ENCODE data around the gene NEMP1. TPM values are rescaled to one million over a fixed set of nuclear protein-coding genes. Genes with fewer than 3 reads are reported as not detected.

Gene NEMP1
- total RNA-seq, 1 experiment from 2014 or later: 63.2 TPM

DNA sequence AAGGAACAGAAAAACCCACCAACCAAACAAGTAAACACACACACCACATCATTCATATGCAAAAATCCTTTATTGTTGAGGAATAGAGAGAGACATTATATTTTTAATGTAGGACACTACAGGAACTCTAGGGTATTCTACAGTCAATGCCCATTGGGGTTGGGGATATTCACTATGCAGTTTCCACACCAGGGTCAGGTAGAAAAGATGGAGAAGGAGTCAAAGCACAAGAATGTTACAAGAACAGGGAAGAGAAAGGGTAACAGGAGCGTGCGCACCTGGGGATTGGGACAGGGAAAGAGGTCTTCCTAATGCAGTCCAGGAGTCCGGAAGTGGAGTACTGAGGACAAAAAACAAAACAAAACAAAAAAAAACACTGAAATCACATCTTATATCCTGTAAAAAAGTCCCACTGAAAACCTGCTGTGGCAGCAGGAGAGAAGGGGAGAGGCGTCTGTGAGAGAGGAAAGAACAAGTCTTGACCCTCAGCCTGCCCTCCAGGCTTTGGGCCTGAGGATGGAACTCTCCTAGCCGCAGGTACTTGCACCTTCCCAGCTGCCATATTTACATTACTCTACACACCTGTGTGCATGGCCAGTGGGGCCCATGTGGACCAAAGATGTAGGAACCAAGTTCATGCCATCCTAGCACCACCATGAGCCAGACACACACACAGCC, 68.5 kb downstream of the NEMP1 start:
- Mint-ChIP-seq H3K9me3 (ENCODE audit: low read depth, unreplicated experiment) (no peaks in the 10 kb centered on the region), H3K27me3 (ENCODE audit: unreplicated experiment) (peaks cover 57% of the 10 kb centered on the region), H3K4me3 (ENCODE audit: low read depth, unreplicated experiment) (no peak overlapping the region), H3K36me3 (ENCODE audit: insufficient read depth, unreplicated experiment) (peaks cover 15% of the 10 kb centered on the region), H3K4me1 (ENCODE audit: low read depth, unreplicated experiment) (peaks cover 10% of the 10 kb centered on the region), H3K27ac (ENCODE audit: unreplicated experiment) (no peak overlapping the region)
- TF ChIP-seq, protein P1, sequence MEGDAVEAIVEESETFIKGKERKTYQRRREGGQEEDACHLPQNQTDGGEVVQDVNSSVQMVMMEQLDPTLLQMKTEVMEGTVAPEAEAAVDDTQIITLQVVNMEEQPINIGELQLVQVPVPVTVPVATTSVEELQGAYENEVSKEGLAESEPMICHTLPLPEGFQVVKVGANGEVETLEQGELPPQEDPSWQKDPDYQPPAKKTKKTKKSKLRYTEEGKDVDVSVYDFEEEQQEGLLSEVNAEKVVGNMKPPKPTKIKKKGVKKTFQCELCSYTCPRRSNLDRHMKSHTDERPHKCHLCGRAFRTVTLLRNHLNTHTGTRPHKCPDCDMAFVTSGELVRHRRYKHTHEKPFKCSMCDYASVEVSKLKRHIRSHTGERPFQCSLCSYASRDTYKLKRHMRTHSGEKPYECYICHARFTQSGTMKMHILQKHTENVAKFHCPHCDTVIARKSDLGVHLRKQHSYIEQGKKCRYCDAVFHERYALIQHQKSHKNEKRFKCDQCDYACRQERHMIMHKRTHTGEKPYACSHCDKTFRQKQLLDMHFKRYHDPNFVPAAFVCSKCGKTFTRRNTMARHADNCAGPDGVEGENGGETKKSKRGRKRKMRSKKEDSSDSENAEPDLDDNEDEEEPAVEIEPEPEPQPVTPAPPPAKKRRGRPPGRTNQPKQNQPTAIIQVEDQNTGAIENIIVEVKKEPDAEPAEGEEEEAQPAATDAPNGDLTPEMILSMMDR (IDR thresholded peaks at IDR 0.05; ENCODE audit: unreplicated experiment): no peak
- no TSS peak for BruUV-seq (replicated peaks)
- DNase-seq: no peak
- CTCF ChIA-PET: no interaction called here
- intact Hi-C loops (cut with micrococcal nuclease; ENCODE audit: unreplicated experiment): loop anchor here (1.0 to 2.0 kb wide), 2 partner anchors 102 to 173 kb away; no protein-coding TSS in a partner anchor

DNA sequence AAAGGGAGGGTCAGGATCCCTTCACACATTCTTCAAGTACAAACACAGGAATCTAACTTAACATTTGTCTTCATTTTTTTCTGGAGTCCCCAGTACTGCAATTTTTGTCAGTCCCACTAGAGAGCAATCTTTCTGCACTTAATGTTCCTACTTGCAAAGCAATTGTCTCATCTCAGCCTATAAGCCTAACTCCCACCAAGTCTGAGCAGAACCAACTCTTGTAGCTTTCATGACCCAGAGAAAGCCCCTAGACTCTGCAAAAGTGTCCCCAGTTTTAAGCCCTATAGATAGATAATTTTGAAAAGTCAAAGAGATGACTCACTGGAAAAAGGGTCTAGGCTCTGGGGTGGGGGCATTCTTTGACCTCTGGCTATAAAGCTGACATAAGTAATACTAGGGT, 70.4 kb downstream of the NEMP1 start:
- no peaks in the 10 kb centered on the region for H3K9me3 Mint-ChIP-seq (ENCODE audit: low read depth, unreplicated experiment)
- H3K4me1 Mint-ChIP-seq (ENCODE audit: low read depth, unreplicated experiment): peaks cover 14% of the 10 kb centered on the region
- TF ChIP-seq, protein P1 (IDR thresholded peaks at IDR 0.05; ENCODE audit: unreplicated experiment): no peak
- peaks cover 38% of the 10 kb centered on the region for H3K27me3 Mint-ChIP-seq (ENCODE audit: unreplicated experiment)
- no peak overlapping the region for H3K4me3 Mint-ChIP-seq (ENCODE audit: low read depth, unreplicated experiment)
- DNase-seq: peak; percentile 32
- CTCF ChIA-PET: interaction anchor here (0.9 kb wide), 1 partner anchor 104 kb away, joined by 7 read pairs; no protein-coding TSS in a partner anchor
- no TSS peak for BruUV-seq (replicated peaks)
- H3K27ac Mint-ChIP-seq (ENCODE audit: unreplicated experiment): no peak overlapping the region
- peaks cover 15% of the 10 kb centered on the region for H3K36me3 Mint-ChIP-seq (ENCODE audit: insufficient read depth, unreplicated experiment)
- intact Hi-C loops (cut with micrococcal nuclease; ENCODE audit: unreplicated experiment): loop anchor here (1.0 to 2.0 kb wide), 2 partner anchors 54 to 175 kb away; no protein-coding TSS in a partner anchor

DNA sequence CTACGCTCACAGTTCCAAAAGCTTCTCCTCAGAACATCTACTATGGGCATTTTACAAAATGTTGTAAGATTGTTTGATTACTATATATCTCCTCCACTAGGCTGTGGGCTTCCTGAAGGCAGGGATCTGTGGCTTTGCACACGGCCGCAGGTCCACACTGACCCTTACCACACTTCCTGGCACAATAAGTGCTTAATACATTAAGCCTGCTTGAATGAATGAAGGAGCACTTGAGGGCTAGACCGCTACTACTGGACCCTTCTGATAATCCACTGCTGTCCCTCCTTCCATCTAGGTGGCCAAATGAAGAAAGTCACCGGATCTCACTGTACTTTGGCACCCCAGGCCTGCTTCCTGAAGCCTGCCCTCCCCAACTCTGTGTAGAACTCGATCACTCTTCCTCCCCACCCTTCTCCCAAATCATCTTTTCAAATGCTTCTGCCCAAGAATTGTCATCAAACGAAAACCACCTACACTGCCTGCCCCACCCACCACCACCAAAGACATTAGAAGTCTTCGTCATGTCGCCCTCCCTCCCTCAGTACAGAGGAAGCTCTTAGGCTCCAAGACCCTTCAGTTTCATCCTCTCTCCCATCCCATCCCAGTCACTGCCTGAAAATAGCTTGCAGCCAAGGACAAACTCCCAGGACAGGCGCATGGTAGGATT, 71.6 kb downstream of the NEMP1 start:
- H3K36me3 Mint-ChIP-seq (ENCODE audit: insufficient read depth, unreplicated experiment): peaks cover 15% of the 10 kb centered on the region
- CTCF ChIA-PET: interaction anchor here (0.6 kb wide), 1 partner anchor 105 kb away, joined by 3 read pairs; no protein-coding TSS in a partner anchor
- no peak for DNase-seq
- peak overlapping the region; percentile 69 for H3K27ac Mint-ChIP-seq (ENCODE audit: unreplicated experiment)
- H3K4me1 Mint-ChIP-seq (ENCODE audit: low read depth, unreplicated experiment): peaks cover 14% of the 10 kb centered on the region
- H3K9me3 Mint-ChIP-seq (ENCODE audit: low read depth, unreplicated experiment): no peaks in the 10 kb centered on the region
- H3K27me3 Mint-ChIP-seq (ENCODE audit: unreplicated experiment): peaks cover 25% of the 10 kb centered on the region
- peak overlapping the region; percentile 93 for H3K4me3 Mint-ChIP-seq (ENCODE audit: low read depth, unreplicated experiment)
- TF ChIP-seq, protein P1 (IDR thresholded peaks at IDR 0.05; ENCODE audit: unreplicated experiment): peak; percentile 2
- no TSS peak for BruUV-seq (replicated peaks)
- intact Hi-C loops (cut with micrococcal nuclease; ENCODE audit: unreplicated experiment): no loop called here

DNA sequence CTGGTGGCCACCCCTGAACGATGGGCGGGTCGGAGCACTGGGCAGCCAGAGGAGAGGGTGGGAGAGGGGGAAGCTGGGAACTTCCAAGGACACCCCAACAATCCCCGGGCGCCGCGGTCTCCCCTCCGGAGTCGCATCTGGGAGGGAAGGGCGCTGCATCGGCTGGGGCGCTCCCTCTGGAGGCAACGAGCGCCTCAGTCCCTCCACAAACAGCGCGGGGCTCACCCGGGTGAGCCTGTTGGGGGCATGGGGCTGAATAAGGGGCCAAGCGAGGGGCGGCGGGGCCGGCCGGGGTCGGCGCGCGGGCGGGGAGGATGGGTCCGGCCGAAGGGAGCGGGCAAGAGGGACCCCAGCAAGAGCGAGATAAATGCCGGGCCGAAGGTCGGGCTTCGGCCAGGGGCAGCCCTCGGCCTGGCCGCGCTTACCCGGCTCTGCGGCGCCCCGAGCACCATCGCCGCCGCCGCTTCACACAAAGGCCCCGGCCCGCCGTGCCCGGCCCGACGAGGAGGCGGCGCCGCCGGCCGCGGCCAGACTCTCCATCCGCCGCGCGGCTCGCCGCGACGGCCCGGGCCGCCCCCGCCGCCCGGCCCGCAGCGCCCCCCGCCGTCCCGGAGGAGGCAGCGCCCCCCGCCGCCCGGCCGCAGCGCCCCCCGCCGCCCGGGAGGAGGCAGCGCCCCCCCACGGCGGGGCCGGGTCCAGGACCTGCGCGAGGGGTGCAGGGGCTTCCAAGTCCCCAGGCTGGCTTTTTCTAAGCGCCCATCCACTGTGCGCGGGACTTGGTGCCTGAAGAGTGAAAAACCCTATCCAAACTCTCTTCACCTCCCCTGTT, 72.4 kb downstream of the NEMP1 start, which contains the start of gene ZBTB39:
TSS of gene ZBTB39 (minus strand) at position 567 of the 829 bp plus-strand sequence. CDS start 1,629 bp downstream, outside the sequence.
- Mint-ChIP-seq H3K27me3 (ENCODE audit: unreplicated experiment) (peaks cover 18% of the 10 kb centered on the region), H3K36me3 (ENCODE audit: insufficient read depth, unreplicated experiment) (peaks cover 15% of the 10 kb centered on the region), H3K4me3 (ENCODE audit: low read depth, unreplicated experiment) (peak within 1 kb of the TSS; percentile 93), H3K4me1 (ENCODE audit: low read depth, unreplicated experiment) (peaks cover 18% of the 10 kb centered on the region), H3K27ac (ENCODE audit: unreplicated experiment) (peak within 1 kb of the TSS; percentile 69), H3K9me3 (ENCODE audit: low read depth, unreplicated experiment) (no peaks in the 10 kb centered on the region)
- intact Hi-C loops (cut with micrococcal nuclease; ENCODE audit: unreplicated experiment): no loop called here
- TF ChIP-seq, protein P1 (IDR thresholded peaks at IDR 0.05; ENCODE audit: unreplicated experiment): peak; percentile 49
- CTCF ChIA-PET: interaction anchor here (0.6 kb wide), 1 partner anchor 12 kb away, joined by 9 read pairs; no protein-coding TSS in a partner anchor
- DNase-seq: peak; percentile 85
- BruUV-seq (replicated peaks): no TSS peak
